Ishikawa (cell line): ENCODE measurements around the gene AADACL3.

Source experiments
- CEBPB ChIP-seq: IDR thresholded peaks from 2 replicates; pipeline ENCODE4 v1.6.1; 2012
- CREB1 ChIP-seq: IDR thresholded peaks from 2 replicates; pipeline ENCODE4 v1.6.1; 2012; ENCODE audit warnings: low read depth
- EGR1 ChIP-seq: IDR thresholded peaks from 2 replicates; pipeline ENCODE4 v1.6.1; 2012
- EP300 ChIP-seq: IDR thresholded peaks from 2 replicates; pipeline ENCODE4 v1.6.1; 2012; ENCODE audit warnings: borderline replicate concordance
- FOXM1 ChIP-seq: IDR thresholded peaks from 2 replicates; pipeline ENCODE4 v1.6.1; 2012; ENCODE audit warnings: low read depth, borderline replicate concordance
- NFIC ChIP-seq: IDR thresholded peaks from 2 replicates; pipeline ENCODE4 v1.6.1; 2012
- RAD21 ChIP-seq: IDR thresholded peaks from 2 replicates; pipeline ENCODE4 v1.6.1; 2012; ENCODE audit warnings: low read depth
- REST ChIP-seq: IDR thresholded peaks from 2 replicates; pipeline ENCODE4 v1.6.1; 2012; ENCODE audit warnings: low read depth, mild to moderate bottlenecking
- TAF1 ChIP-seq: IDR thresholded peaks from 2 replicates; pipeline ENCODE4 v1.6.1; 2012; ENCODE audit warnings: low read depth, mild to moderate bottlenecking
- TCF12 ChIP-seq: IDR thresholded peaks from 2 replicates; pipeline ENCODE4 v1.6.1; 2012; ENCODE audit warnings: low read depth
- TEAD4 ChIP-seq: IDR thresholded peaks from 2 replicates; pipeline ENCODE4 v1.6.1; 2012
- USF1 ChIP-seq: IDR thresholded peaks from 2 replicates; pipeline ENCODE4 v1.6.1; 2012
- YY1 ChIP-seq: IDR thresholded peaks from 2 replicates; pipeline ENCODE4 v1.6.1; 2012; ENCODE audit warnings: low read depth
- ZBTB7A ChIP-seq: IDR thresholded peaks from 2 replicates; pipeline ENCODE4 v1.6.1; 2012; ENCODE audit warnings: low read depth
- TF ChIP-seq, protein P1 (sequence below): IDR thresholded peaks from 2 replicates; pipeline ENCODE4 v1.6.1; 2012

The AADACL3 gene, protein sequence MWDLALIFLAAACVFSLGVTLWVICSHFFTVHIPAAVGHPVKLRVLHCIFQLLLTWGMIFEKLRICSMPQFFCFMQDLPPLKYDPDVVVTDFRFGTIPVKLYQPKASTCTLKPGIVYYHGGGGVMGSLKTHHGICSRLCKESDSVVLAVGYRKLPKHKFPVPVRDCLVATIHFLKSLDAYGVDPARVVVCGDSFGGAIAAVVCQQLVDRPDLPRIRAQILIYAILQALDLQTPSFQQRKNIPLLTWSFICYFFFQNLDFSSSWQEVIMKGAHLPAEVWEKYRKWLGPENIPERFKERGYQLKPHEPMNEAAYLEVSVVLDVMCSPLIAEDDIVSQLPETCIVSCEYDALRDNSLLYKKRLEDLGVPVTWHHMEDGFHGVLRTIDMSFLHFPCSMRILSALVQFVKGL

GRCh38 chr1:12715896-12716437 is at the start of gene AADACL3:
TSS of gene AADACL3 (plus strand) at chr1:12716110. CDS start at chr1:12716177, 67 bp downstream.
- TF ChIP-seq TAF1, result no peak
- TF ChIP-seq YY1, result no peak
- TF ChIP-seq ZBTB7A, result no peak
- no peak for TF ChIP-seq RAD21
- TF ChIP-seq NFIC, result no peak
- TF ChIP-seq CEBPB, result no peak
- TF ChIP-seq REST, result no peak
- no peak for TF ChIP-seq EP300
- TF ChIP-seq EGR1, result no peak

DNA sequence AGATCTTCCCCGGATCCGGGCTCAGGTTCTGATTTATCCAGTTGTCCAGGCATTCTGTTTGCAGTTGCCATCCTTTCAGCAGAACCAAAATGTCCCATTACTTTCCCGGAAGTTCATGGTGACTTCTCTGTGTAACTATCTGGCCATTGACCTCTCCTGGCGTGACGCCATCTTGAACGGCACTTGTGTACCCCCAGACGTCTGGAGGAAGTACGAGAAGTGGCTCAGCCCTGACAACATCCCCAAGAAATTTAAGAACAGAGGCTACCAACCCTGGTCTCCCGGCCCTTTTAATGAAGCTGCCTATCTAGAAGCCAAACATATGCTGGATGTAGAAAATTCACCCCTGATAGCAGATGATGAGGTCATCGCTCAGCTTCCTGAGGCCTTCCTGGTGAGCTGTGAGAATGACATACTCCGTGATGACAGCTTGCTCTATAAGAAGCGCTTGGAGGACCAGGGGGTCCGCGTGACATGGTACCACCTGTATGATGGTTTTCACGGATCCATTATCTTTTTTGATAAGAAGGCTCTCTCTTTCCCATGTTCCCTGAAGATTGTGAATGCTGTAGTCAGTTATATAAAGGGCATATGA is 49.7 kb upstream of the AADACL3 start:
- TF ChIP-seq CEBPB, result no peak
- TF ChIP-seq, protein P1, sequence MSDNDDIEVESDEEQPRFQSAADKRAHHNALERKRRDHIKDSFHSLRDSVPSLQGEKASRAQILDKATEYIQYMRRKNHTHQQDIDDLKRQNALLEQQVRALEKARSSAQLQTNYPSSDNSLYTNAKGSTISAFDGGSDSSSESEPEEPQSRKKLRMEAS, result no peak
- no peak for TF ChIP-seq TAF1
- no peak for TF ChIP-seq FOXM1
- no peak for TF ChIP-seq TEAD4
- no peak for TF ChIP-seq RAD21
- TF ChIP-seq EP300, result no peak
- TF ChIP-seq CREB1, result no peak

- no peak for TF ChIP-seq NFIC
- TF ChIP-seq RAD21, result no peak
- no peak for TF ChIP-seq USF1
- no peak for TF ChIP-seq CREB1
- no peak for TF ChIP-seq ZBTB7A
- no peak for TF ChIP-seq TCF12
Measured at GRCh38 chr1:12669529-12670068, 46.3 kb upstream of the AADACL3 start.

GRCh38 chr1:12674358-12674757 is 41.6 kb upstream of the AADACL3 start:
- no peak for TF ChIP-seq USF1
- TF ChIP-seq TCF12, result no peak
- no peak for TF ChIP-seq NFIC
- TF ChIP-seq ZBTB7A, result no peak
- no peak for TF ChIP-seq REST
- TF ChIP-seq CREB1, result no peak
- TF ChIP-seq EGR1, result no peak
- no peak for TF ChIP-seq YY1
- no peak for TF ChIP-seq FOXM1
- TF ChIP-seq EP300, result no peak
- TF ChIP-seq TAF1, result no peak
- no peak for TF ChIP-seq RAD21
- TF ChIP-seq, protein P1, result no peak
- TF ChIP-seq TEAD4, result no peak
- TF ChIP-seq CEBPB, result no peak

GRCh38 chr1:12677565-12677964 is 38.3 kb upstream of the AADACL3 start:
- TF ChIP-seq RAD21 (no peak), CEBPB (no peak), REST (no peak), EP300 (no peak), FOXM1 (no peak)
